Neural cell (in vitro differentiated cells): ENCODE measurements around the gene PRLH. TPM values are rescaled to one million over a fixed set of nuclear protein-coding genes. Genes with fewer than 3 reads are reported as not detected.

ENCODE experiments used
- H2AFZ ChIP-seq: fragments of 200-600, 300-800 bp; sonication (generic), shearing (Covaris generic); 2 replicates; pipeline ENCODE4 v1.6.0; 2014; ENCODE audit warnings: low read depth, mild to moderate bottlenecking, antibody characterized with exemption, low read length, moderate library complexity
- H3F3A ChIP-seq: fragments of 200-600 bp; shearing (Covaris generic); 2 replicates; pipeline ENCODE4 v1.6.1; 2016; ENCODE audit warnings: mild to moderate bottlenecking, moderate library complexity, mixed read lengths, antibody characterized with exemption, low read length; ENCODE audit not compliant: insufficient read depth, poor library complexity, severe bottlenecking
- H3K27ac ChIP-seq: fragments of 200-600, 300-800 bp; sonication (generic), shearing (Covaris generic); 2 replicates; pipeline ENCODE4 v1.5.1; 2014; ENCODE audit warnings: mild to moderate bottlenecking, low read length, moderate library complexity
- H3K27me3 ChIP-seq: fragments of 300-800, 200-600 bp; sonication (generic), shearing (Covaris generic); 2 replicates; pipeline ENCODE4 v1.6.0; 2014; ENCODE audit warnings: mild to moderate bottlenecking, low read depth, low read length, moderate library complexity; ENCODE audit not compliant: insufficient read depth
- H3K36me3 ChIP-seq: fragments of 300-800, 200-600 bp; sonication (generic), shearing (Covaris generic); 2 replicates; pipeline ENCODE4 v1.5.1; 2014; ENCODE audit warnings: mild to moderate bottlenecking, antibody characterized with exemption, low read length, moderate library complexity; ENCODE audit not compliant: insufficient read depth
- H3K4me2 ChIP-seq: fragments of 300-800, 200-600 bp; sonication (generic), shearing (Covaris generic); 2 replicates; pipeline ENCODE4 v1.6.0; 2014; ENCODE audit warnings: mild to moderate bottlenecking, low read length
- H3K4me3 ChIP-seq: fragments of 300-800, 200-600 bp; sonication (generic), shearing (Covaris generic); 2 replicates; pipeline ENCODE4 v1.5.1; 2014; ENCODE audit warnings: mild to moderate bottlenecking, low read length, moderate library complexity
- H3K79me2 ChIP-seq: fragments of 200-600 bp; shearing (Covaris generic); replicated peaks from 2 replicates; pipeline ENCODE4 v1.6.0; 2014; ENCODE audit warnings: mild to moderate bottlenecking, low read length, moderate library complexity; ENCODE audit not compliant: insufficient read depth
- H3K9ac ChIP-seq: fragments of 300-800, 200-600 bp; sonication (generic), shearing (Covaris generic); 2 replicates; pipeline ENCODE4 v1.6.1; 2016; ENCODE audit warnings: mild to moderate bottlenecking, low read length, mixed read lengths
- H3K9me2 ChIP-seq: fragments of 200-600 bp; shearing (Covaris generic); 2 replicates; pipeline ENCODE4 v1.6.1; 2016; ENCODE audit warnings: mild to moderate bottlenecking, low read length, mixed read lengths; ENCODE audit not compliant: insufficient read depth
- H3K9me3 ChIP-seq: fragments of 200-600, 300-800 bp; sonication (generic), shearing (Covaris generic); 2 replicates; pipeline ENCODE4 v1.6.1; 2016; ENCODE audit warnings: mild to moderate bottlenecking, mixed run types, low read length, moderate library complexity, mixed read lengths
- H4K20me1 ChIP-seq: fragments of 200-600 bp; shearing (Covaris generic); 2 replicates; pipeline ENCODE4 v1.6.1; 2016; ENCODE audit warnings: mild to moderate bottlenecking, mixed run types; ENCODE audit not compliant: insufficient read depth
- EP300 ChIP-seq: fragments of 450-650 bp; conservative IDR thresholded peaks from 2 replicates; pipeline ENCODE4 v1.6.1; 2014; ENCODE audit warnings: antibody characterized with exemption, mild to moderate bottlenecking, moderate library complexity; ENCODE audit not compliant: poor library complexity, severe bottlenecking
- EZH2 ChIP-seq: fragments of 200-600, 300-800 bp; shearing (Covaris generic), sonication (generic); IDR thresholded peaks from 2 replicates; pipeline ENCODE4 v1.6.1; 2014; ENCODE audit warnings: antibody characterized with exemption, low read length, borderline replicate concordance, mild to moderate bottlenecking; ENCODE audit not compliant: insufficient read depth, poor library complexity, severe bottlenecking
- MXI1 ChIP-seq: fragments of 450-650 bp; conservative IDR thresholded peaks from 2 replicates; pipeline ENCODE4 v1.6.1; 2014; ENCODE audit warnings: antibody characterized with exemption, mild to moderate bottlenecking; ENCODE audit not compliant: poor library complexity, severe bottlenecking
- POLR2AphosphoS5 ChIP-seq: IDR thresholded peaks from 2 replicates; pipeline ENCODE4 v1.6.1; 2012
- RAD21 ChIP-seq: fragments of 450-650 bp; conservative IDR thresholded peaks from 2 replicates; pipeline ENCODE4 v1.6.1; 2014; ENCODE audit warnings: antibody characterized with exemption, mild to moderate bottlenecking, moderate library complexity
- SMC3 ChIP-seq: fragments of 450-650 bp; conservative IDR thresholded peaks from 2 replicates; pipeline ENCODE4 v1.6.1; 2014; ENCODE audit warnings: antibody characterized with exemption, mild to moderate bottlenecking, moderate library complexity; ENCODE audit not compliant: poor library complexity
- TAF1 ChIP-seq: IDR thresholded peaks from 2 replicates; pipeline ENCODE4 v1.6.1; 2012; ENCODE audit warnings: low read depth
- polyA plus RNA-seq: library from polyadenylated mRNA; depleted of rRNA; stranded (reverse); fragments of >200 nt; gene quantifications from 2 replicates; pipeline ENCODE4 v1.2.3, GENCODE V29; 2014
- TF ChIP-seq, protein P1 (sequence below): fragments of 450-650 bp; IDR thresholded peaks from 2 replicates; pipeline ENCODE4 v1.5.1; 2014; ENCODE audit warnings: antibody characterized with exemption, mild to moderate bottlenecking, moderate library complexity; ENCODE audit not compliant: poor library complexity, severe bottlenecking
- TF ChIP-seq, protein P2 (sequence below): IDR thresholded peaks from 2 replicates; pipeline ENCODE4 v1.6.1; 2012; ENCODE audit warnings: borderline replicate concordance

Gene PRLH
- polyA plus RNA-seq, 1 donor from 2014 or later, result not detected

DNA sequence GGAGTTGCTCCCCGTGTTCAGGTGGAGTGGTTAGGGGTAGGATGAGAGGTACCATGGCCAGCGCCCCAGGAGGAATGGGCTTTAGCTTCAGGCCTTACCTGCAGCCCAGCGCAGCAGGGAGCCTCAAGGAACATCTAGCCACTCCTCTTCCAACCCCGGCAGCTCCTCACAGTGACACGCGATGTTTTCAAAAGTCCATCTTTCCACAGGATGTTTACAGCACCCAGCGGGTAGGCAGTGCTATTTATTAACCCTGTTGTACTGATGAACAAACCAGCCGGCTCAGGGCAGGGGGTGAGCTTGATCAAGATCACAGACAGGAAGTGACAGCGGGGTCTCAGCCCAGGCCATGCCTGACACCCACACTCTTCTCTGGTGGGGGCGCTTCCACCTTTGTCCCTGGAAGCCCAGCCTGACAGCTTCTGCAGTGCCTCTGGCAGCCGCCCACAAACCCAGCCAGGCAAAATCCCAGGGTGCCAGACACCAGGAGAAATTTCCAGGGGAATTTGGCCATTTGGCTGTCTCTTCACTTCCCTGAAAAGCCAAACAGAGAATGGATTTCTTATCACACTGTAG is 18.4 kb upstream of the PRLH start:
- H3K27me3 ChIP-seq, result no peaks in the 10 kb centered on the region
- no peak overlapping the region for H3K27ac ChIP-seq
- no peaks in the 10 kb centered on the region for H3F3A ChIP-seq
- TF ChIP-seq, protein P1, sequence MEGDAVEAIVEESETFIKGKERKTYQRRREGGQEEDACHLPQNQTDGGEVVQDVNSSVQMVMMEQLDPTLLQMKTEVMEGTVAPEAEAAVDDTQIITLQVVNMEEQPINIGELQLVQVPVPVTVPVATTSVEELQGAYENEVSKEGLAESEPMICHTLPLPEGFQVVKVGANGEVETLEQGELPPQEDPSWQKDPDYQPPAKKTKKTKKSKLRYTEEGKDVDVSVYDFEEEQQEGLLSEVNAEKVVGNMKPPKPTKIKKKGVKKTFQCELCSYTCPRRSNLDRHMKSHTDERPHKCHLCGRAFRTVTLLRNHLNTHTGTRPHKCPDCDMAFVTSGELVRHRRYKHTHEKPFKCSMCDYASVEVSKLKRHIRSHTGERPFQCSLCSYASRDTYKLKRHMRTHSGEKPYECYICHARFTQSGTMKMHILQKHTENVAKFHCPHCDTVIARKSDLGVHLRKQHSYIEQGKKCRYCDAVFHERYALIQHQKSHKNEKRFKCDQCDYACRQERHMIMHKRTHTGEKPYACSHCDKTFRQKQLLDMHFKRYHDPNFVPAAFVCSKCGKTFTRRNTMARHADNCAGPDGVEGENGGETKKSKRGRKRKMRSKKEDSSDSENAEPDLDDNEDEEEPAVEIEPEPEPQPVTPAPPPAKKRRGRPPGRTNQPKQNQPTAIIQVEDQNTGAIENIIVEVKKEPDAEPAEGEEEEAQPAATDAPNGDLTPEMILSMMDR, result no peak
- TF ChIP-seq, protein P2, sequence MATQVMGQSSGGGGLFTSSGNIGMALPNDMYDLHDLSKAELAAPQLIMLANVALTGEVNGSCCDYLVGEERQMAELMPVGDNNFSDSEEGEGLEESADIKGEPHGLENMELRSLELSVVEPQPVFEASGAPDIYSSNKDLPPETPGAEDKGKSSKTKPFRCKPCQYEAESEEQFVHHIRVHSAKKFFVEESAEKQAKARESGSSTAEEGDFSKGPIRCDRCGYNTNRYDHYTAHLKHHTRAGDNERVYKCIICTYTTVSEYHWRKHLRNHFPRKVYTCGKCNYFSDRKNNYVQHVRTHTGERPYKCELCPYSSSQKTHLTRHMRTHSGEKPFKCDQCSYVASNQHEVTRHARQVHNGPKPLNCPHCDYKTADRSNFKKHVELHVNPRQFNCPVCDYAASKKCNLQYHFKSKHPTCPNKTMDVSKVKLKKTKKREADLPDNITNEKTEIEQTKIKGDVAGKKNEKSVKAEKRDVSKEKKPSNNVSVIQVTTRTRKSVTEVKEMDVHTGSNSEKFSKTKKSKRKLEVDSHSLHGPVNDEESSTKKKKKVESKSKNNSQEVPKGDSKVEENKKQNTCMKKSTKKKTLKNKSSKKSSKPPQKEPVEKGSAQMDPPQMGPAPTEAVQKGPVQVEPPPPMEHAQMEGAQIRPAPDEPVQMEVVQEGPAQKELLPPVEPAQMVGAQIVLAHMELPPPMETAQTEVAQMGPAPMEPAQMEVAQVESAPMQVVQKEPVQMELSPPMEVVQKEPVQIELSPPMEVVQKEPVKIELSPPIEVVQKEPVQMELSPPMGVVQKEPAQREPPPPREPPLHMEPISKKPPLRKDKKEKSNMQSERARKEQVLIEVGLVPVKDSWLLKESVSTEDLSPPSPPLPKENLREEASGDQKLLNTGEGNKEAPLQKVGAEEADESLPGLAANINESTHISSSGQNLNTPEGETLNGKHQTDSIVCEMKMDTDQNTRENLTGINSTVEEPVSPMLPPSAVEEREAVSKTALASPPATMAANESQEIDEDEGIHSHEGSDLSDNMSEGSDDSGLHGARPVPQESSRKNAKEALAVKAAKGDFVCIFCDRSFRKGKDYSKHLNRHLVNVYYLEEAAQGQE, result no peak
- TF ChIP-seq TAF1, result no peak
- TF ChIP-seq MXI1, result no peak
- no peak for TF ChIP-seq EP300
- TF ChIP-seq POLR2AphosphoS5, result no peak
- TF ChIP-seq SMC3, result no peak
- no peak for TF ChIP-seq RAD21
- no peak for TF ChIP-seq EZH2
- no peaks in the 10 kb centered on the region for H3K9me3 ChIP-seq
- no peaks in the 10 kb centered on the region for H3K79me2 ChIP-seq
- H3K4me2 ChIP-seq, result no peak overlapping the region
- H2AFZ ChIP-seq, result no peak overlapping the region
- H3K36me3 ChIP-seq, result no peaks in the 10 kb centered on the region
- H4K20me1 ChIP-seq, result no peaks in the 10 kb centered on the region
- H3K9ac ChIP-seq, result no peak overlapping the region
- no peak overlapping the region for H3K4me3 ChIP-seq
- no peaks in the 10 kb centered on the region for H3K9me2 ChIP-seq

DNA sequence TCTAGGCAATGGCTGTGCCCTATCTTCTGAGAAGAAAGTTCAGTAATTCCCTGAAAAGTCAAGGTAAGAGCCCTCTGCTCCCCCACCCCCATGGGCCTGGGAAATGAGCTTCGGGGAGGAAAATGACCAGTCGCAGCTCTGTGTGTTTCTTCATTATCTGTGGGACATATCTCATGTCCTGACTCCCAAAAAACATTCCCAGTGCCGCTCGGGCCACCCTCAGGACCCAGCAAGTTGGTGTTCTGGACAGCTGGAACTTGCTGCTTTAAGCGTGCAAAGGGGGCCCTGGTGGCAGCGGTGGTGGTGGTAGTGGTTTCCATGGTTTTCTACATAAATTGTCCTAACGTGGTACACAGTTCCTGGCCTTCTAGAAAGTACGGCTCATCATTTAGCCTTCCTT is 17.2 kb upstream of the PRLH start:
- H3K9me3 ChIP-seq, result no peaks in the 10 kb centered on the region
- H3K9me2 ChIP-seq, result no peaks in the 10 kb centered on the region
- H3F3A ChIP-seq, result no peaks in the 10 kb centered on the region
- H3K4me2 ChIP-seq, result no peak overlapping the region
- H3K27ac ChIP-seq, result no peak overlapping the region
- no peaks in the 10 kb centered on the region for H4K20me1 ChIP-seq
- H2AFZ ChIP-seq, result no peak overlapping the region
- no peaks in the 10 kb centered on the region for H3K79me2 ChIP-seq
- no peak overlapping the region for H3K9ac ChIP-seq
- no peaks in the 10 kb centered on the region for H3K36me3 ChIP-seq
- no peaks in the 10 kb centered on the region for H3K27me3 ChIP-seq
- H3K4me3 ChIP-seq, result no peak overlapping the region
- TF ChIP-seq MXI1 (no peak), RAD21 (no peak)
- TF ChIP-seq, protein P1, result no peak
